Body of pancreas (tissue), 4 donors: Measurements from ENCODE around the gene NDFIP1. TPM values are rescaled to one million over a fixed set of nuclear protein-coding genes. Genes with fewer than 3 reads are reported as not detected.
"Not testable (repeated sequence)": the region's sequence is repeated elsewhere in the genome, so short reads cannot be mapped to it uniquely, and the experiment has no call there.

ENCODE experiments used
- ATAC-seq: fragments of 150-250 bp; one replicate; pipeline ENCODE4 v1.9.1; 2016
- DNase-seq, 4 donors: peaks; one replicate each; pipeline ENCODE4 v3.0.0-alpha.2; 2019
- H3K27ac ChIP-seq, 4 donors: fragments of 200-600 bp; sonication (generic); 1 replicate in 3 of 4; 2 replicates in 1 of 4; pipeline versions ENCODE4 v1.5.1 to v1.6.1; 2016 to 2019; ENCODE audit warnings: mild to moderate bottlenecking in 1 of 4, mixed read lengths in 1 of 4, moderate library complexity in 1 of 4
- H3K27me3 ChIP-seq, 2 donors: fragments of 200-600 bp; sonication (generic); one replicate each; pipeline ENCODE4 v1.6.0; 2016; ENCODE audit warnings: mild to moderate bottlenecking in 1 of 2
- H3K36me3 ChIP-seq, 2 donors: fragments of 200-600 bp; sonication (generic); replicated peaks in 1 of 2; 2 replicates each; pipeline ENCODE4 v1.5.1; 2016; ENCODE audit warnings: low read depth in 2 of 2; ENCODE audit not compliant: insufficient read depth in 1 of 2
- H3K4me1 ChIP-seq: fragments of 200-600 bp; sonication (generic); one replicate; pipeline ENCODE4 v1.6.0; 2016
- H3K4me3 ChIP-seq, 2 donors: fragments of 200-600 bp; sonication (generic); 1 replicate in 1 of 2; 2 replicates in 1 of 2; pipeline ENCODE4 v1.5.1; 2016 to 2019
- H3K9me3 ChIP-seq, 3 donors: fragments of 200-600 bp; sonication (generic); 1 replicate in 2 of 3; 2 replicates in 1 of 3; pipeline ENCODE4 v1.5.1; 2016
- POLR2A ChIP-seq, 3 donors: fragments of 450-650 bp; IDR thresholded peaks; one replicate each; pipeline ENCODE4 v1.6.1; 2016; ENCODE audit warnings: antibody characterized with exemption in 3 of 3, mild to moderate bottlenecking in 2 of 3
- WGBS, 2 donors: methylation state at CpG; one replicate each; pipeline ENCODE4 v1.1.5; 2017; 5-methylcytosine and 5-hydroxymethylcytosine counted together
- intact Hi-C: fragments of 100-400 bp; cut with DNase I; formaldehyde crosslinking; loops from one replicate; pipeline ENCODE4 v1.15.1; 2023
- total RNA-seq, 2 donors: library from RNA; depleted of rRNA; stranded (reverse); fragments of >200 nt; gene quantifications; one replicate each; pipeline ENCODE4 v1.1.0, GENCODE V29; 2016
- TF ChIP-seq, protein P1 (sequence below), 7 experiments: fragments of 450-650 bp in 4 of 7; fragments of 200-600 bp in 3 of 7; sonication (generic) in 3 of 7; IDR thresholded peaks; one replicate each; pipeline ENCODE4 v1.5.1; 2016 to 2019; ENCODE audit warnings: antibody characterized with exemption in 7 of 7

NDFIP1 gene
- total RNA-seq, 2 donors from 2014 or later = 39.7 to 58.3 TPM

DNA sequence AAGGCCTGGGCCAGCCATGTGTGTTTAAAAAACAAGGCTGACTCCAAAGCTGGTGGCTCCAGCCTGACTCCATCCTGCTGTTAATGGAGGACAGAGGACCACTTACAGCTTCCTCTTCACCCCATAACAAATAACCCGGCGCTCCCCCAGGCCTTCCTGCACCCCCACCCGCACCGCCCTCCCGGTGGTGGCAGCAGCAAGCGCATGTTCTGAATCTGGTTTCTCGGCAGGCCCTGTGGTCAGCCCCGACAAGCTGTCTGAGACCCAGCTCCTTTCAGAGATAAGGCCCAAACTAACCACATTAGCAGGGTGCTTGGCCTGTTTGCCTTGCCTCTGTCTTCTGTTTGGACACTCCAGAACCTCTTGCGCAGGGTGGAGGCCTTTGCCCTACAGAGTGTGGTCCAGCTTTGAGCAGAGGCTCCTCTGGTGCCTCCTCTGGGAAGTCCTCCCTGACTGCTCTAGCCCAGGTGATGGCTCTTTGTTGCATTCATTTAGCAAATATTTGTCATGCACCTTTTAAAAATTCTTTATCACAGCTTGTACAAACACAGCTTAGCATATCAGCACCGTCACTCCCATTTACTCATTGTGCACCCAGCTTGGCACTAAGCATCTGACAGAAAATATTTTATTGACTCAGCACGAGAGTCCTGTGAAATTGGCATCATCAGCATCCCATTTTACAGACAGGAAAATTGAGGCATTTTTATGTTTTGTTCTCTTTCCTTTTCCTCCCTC is 78.4 kb downstream of the NDFIP1 start:
- Histone ChIP-seq H3K4me3 (no peak overlapping the region), H3K36me3 (no peaks in the 10 kb centered on the region), H3K27me3 (no peaks in the 10 kb centered on the region), H3K9me3 (no peaks in the 10 kb centered on the region), H3K27ac (no peak overlapping the region), H3K4me1 (peaks cover 5% of the 10 kb centered on the region)
- ATAC-seq = no peak
- WGBS, 2 donors = 40 to 41% methylated on average over 5 to 11 of the region's 11 CpGs
- intact Hi-C loops = no loop called here
- no peak for DNase-seq
- TF ChIP-seq, protein P1, sequence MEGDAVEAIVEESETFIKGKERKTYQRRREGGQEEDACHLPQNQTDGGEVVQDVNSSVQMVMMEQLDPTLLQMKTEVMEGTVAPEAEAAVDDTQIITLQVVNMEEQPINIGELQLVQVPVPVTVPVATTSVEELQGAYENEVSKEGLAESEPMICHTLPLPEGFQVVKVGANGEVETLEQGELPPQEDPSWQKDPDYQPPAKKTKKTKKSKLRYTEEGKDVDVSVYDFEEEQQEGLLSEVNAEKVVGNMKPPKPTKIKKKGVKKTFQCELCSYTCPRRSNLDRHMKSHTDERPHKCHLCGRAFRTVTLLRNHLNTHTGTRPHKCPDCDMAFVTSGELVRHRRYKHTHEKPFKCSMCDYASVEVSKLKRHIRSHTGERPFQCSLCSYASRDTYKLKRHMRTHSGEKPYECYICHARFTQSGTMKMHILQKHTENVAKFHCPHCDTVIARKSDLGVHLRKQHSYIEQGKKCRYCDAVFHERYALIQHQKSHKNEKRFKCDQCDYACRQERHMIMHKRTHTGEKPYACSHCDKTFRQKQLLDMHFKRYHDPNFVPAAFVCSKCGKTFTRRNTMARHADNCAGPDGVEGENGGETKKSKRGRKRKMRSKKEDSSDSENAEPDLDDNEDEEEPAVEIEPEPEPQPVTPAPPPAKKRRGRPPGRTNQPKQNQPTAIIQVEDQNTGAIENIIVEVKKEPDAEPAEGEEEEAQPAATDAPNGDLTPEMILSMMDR (IDR thresholded peaks at IDR 0.05) = no peak
- no peak for TF ChIP-seq POLR2A (IDR thresholded peaks at IDR 0.05)

DNA sequence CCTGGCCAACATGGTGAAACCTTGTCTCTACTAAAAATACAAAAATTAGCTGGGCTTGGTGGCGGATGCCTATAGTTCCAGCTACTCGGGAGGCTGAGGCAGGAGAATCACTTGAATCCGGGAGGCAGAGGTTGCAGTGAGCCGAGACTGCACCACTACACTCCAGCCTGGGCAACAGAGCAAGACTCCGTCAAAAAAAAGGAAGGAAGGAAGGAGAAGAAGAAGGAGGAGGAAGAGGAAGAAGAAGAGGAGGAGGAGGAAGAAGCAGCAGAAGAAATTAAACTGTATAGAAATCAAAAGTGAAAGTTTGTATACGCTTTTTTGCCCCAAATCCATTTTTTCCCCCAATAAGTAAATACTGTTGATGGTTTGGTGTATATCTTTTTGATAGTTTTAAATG is 80.1 kb downstream of the NDFIP1 start:
- H3K27ac ChIP-seq, intact Hi-C loops, H3K4me1 ChIP-seq, H3K36me3 ChIP-seq, DNase-seq, H3K27me3 ChIP-seq, H3K4me3 ChIP-seq, ATAC-seq, H3K9me3 ChIP-seq: not testable (repeated sequence)
- 79 to 86% methylated on average over 6 of the region's 6 CpGs for WGBS, 2 donors

DNA sequence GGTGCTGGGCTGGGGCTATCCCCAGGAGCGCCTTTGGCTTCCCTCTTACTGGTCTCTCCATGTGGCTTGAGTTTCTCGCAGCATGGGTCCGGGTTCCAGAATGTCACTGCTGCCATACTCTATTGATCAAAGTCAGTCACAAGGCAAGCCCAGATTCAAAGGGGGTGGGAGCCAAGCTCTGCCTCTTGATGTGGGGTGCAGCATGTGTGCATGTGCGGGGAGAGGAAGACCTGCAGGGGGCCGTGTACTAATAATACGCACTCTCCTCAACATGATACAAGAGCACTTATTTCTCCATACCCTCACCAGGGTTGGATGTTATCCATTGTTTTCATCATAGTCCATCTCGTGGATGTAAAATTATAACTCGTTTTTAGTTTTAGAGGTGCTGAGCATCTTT is 81.2 kb downstream of the NDFIP1 start:
- WGBS, 2 donors = 66 to 70% methylated on average over 8 of the region's 8 CpGs
- no peak overlapping the region for H3K27ac ChIP-seq
- DNase-seq = no peak
- ATAC-seq = no peak
- no peaks in the 10 kb centered on the region for H3K36me3 ChIP-seq
- H3K27me3 ChIP-seq = no peaks in the 10 kb centered on the region
- TF ChIP-seq, protein P1 (IDR thresholded peaks at IDR 0.05) = no peak
- no peak for TF ChIP-seq POLR2A (IDR thresholded peaks at IDR 0.05)
- H3K4me3 ChIP-seq = no peak overlapping the region
- peaks cover 5% of the 10 kb centered on the region for H3K4me1 ChIP-seq
- intact Hi-C loops = no loop called here
- no peaks in the 10 kb centered on the region for H3K9me3 ChIP-seq

DNA sequence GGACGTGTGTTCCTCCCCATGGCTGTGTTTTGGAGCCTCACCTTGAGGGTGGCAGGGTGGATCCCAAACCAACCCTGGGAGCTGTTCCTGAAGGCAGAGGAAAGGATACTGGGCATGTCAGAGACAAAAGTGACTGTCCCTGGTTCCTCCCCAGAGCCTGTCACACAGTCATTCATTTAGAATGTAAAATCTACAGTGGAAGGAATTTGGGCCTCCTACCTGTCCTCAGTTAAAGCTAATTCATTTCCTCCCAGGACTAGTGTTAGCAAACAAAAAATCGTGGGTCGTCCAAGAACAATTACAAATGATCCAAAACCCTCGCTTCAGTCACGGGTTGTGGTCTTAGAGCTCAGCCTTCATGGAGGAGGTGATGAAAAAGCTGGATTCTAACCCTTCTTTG is 83.2 kb downstream of the NDFIP1 start:
- WGBS, 2 donors = 67 to 72% methylated on average over 4 to 5 of the region's 5 CpGs
- no peak overlapping the region for H3K4me3 ChIP-seq
- no peak for ATAC-seq
- no peaks in the 10 kb centered on the region for H3K36me3 ChIP-seq
- H3K27me3 ChIP-seq = no peaks in the 10 kb centered on the region
- DNase-seq = no peak
- H3K9me3 ChIP-seq = no peaks in the 10 kb centered on the region
- no peak for TF ChIP-seq POLR2A (IDR thresholded peaks at IDR 0.05)
- TF ChIP-seq, protein P1 (IDR thresholded peaks at IDR 0.05) = no peak
- H3K27ac ChIP-seq = no peak overlapping the region
- intact Hi-C loops = no loop called here
- H3K4me1 ChIP-seq = peaks cover 3% of the 10 kb centered on the region

DNA sequence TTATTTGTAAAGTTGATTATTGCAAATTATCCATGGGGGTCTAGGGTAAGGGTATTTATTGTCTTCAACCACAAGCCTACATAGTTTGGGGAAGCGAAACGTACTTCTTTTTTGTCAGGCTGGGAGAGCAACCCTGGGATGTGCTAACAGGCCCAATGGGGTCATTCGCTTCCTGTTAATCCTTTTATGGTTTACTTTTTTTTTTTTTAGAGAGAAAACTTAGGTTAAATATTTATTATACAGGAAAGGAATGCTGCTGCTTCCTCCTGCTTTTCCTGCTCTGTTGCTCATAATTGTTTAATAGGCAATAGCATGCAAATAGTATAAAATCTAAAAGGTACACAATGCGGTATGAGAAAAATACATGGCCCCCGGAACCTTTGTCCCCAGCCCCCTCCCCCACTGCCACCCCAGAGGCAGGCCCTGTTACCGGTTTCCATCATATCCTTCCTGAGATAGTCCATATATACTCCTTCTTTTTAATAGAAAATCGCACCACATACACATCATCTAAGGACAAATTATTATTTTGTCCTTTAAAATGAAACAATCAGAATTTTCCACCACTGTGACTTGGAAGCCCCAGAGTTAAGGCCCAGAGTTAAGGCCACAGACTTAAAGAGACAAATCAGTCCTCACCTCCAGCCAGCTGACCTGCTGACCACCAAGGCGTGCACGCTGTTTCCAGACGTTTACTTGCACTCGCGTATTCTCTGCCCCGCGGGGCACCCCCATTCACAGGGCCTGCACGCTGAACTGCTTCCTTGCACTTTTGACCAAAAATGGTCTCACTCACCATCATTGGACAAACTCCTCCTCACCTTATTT is 83.9 kb downstream of the NDFIP1 start:
- 80 to 91% methylated on average over 15 of the region's 15 CpGs for WGBS, 2 donors
- Histone ChIP-seq H3K9me3 (no peaks in the 10 kb centered on the region), H3K4me1 (no peaks in the 10 kb centered on the region), H3K27ac (no peak overlapping the region), H3K27me3 (no peaks in the 10 kb centered on the region), H3K36me3 (no peaks in the 10 kb centered on the region), H3K4me3 (no peak overlapping the region)
- ATAC-seq (no peak), DNase-seq (no peak)
- no peak for TF ChIP-seq POLR2A (IDR thresholded peaks at IDR 0.05)
- TF ChIP-seq, protein P1 (IDR thresholded peaks at IDR 0.05) = no peak
- intact Hi-C loops = no loop called here
